Stimulated activated CD8-positive, alpha-beta memory T cell treated with anti-CD3 and anti-CD28 coated beads, Interleukin-15, amount 100 ng/mL, for 1 hour (primary cell): Measurements from ENCODE around the gene KRTAP12-1.
"Not testable (repeated sequence)": the region's sequence is repeated elsewhere in the genome, so short reads cannot be mapped to it uniquely, and the experiment has no call there.

Source experiments
- DNase-seq: peaks from one replicate; pipeline ENCODE4 v3.0.0-alpha.2; 2020; ENCODE audit warnings: low read depth

Gene KRTAP12-1

DNA sequence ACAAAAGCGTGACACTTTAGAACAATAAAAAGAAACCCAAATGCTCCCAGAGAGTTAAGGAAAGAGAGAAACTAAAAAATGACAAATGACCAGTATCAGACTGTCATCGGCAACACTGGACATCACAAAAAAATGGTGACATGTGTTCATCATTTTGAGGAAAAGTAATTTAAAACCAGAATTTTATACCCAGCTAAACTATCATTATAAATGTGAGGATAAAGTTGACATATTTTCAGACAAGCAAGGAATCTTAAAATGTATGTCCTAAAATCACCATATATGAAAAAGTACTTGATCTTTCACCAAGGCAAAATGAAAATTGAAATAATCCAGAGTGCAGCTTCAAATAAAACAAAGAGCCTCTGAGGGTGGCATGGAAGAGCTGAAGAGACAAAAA is 37.1 kb downstream of the KRTAP12-1 start:
- no peak for DNase-seq

DNA sequence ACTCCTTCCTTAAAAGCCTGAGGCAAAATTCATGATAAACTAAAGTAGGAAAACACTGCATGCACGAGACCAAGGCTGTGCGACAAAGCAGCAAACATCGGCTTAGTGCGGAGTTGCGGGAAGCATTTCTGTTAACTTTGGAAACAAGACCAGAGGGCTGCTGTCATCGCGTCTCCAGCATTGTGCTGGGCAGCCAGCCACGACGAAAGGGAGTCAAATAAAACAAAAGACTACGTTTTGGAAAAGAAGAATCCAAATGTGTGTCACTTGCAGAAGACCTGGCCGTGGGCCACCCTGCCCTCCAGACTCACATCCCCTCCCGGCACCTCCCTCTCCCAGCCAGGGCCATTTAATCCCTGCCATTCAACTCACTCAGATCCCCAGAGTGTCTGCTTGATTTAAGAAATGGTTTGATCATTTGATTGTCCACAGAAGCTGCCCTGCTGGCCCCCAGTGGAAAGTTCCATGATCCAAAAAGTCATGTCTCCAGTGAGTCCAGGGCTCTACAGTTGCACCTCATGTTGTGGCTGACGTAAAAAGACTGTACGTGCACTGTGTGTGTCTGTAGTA is 38.1 kb downstream of the KRTAP12-1 start:
- DNase-seq: no peak

GRCh38 chr21:44640761-44641160 is 41.2 kb downstream of the KRTAP12-1 start:
- no peak for DNase-seq

DNA sequence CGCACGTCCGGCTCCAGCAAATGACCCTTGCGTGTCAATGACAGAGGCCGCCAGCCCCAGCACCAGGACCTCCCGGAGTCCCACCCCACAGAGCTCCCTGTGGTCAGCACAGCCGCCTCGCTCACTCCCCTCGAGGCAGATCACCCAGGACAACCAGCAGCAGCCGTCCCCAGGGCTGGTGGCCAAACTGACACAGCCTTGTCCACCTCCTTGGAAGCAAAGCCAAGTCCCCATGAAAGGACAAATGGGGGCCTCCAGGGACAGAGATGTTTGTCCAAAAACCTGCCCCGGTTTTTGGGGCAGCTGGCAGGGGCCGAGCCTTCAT is 42.7 kb downstream of the KRTAP12-1 start:
- no peak for DNase-seq

GRCh38 chr21:44638506-44639330 is 43.2 kb downstream of the KRTAP12-1 start:
- DNase-seq: not testable (repeated sequence)

- not testable (repeated sequence) for DNase-seq
Measured at GRCh38 chr21:44637851-44638348, 44.1 kb downstream of the KRTAP12-1 start.

DNA sequence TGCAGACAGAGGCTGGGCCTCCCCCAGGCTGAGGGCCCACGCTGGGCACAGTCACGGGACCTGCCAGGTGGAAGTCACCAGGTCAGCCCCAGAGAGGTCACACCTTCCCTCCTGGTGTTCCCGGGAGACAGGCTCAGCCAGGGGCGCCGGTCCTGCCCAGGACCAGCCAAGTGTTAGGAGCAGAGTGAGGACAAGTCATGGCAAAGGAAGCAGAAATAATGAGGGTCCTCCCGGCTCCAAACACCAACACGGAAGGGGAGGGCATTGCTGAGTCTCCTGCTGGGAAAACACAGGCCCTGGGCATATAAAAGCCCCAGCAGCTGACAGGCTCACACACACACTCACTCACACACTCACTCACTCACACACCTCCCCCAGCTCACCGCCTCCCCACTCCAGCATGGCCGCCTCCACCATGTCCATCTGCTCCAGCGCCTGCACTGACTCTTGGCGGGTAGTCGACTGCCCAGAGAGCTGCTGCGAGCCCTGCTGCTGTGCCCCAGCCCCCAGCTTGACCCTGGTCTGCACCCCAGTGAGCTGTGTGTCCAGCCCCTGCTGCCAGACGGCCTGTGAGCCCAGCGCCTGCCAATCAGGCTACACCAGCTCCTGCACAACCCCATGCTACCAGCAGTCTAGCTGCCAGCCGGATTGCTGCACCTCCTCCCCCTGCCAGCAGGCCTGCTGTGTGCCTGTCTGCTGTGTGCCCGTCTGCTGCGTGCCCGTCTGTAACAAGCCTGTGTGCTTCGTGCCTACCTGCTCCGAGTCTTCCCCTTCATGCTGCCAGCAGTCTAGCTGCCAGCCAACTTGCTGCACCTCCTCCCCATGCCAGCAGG is 44.7 kb downstream of the KRTAP12-1 start, which contains the start of gene KRTAP10-10:
Gene KRTAP10-10 (plus strand): TSS at position 339 of the 833 bp plus-strand sequence. CDS start 62 bp downstream, at position 401.
- no peak for DNase-seq

DNA sequence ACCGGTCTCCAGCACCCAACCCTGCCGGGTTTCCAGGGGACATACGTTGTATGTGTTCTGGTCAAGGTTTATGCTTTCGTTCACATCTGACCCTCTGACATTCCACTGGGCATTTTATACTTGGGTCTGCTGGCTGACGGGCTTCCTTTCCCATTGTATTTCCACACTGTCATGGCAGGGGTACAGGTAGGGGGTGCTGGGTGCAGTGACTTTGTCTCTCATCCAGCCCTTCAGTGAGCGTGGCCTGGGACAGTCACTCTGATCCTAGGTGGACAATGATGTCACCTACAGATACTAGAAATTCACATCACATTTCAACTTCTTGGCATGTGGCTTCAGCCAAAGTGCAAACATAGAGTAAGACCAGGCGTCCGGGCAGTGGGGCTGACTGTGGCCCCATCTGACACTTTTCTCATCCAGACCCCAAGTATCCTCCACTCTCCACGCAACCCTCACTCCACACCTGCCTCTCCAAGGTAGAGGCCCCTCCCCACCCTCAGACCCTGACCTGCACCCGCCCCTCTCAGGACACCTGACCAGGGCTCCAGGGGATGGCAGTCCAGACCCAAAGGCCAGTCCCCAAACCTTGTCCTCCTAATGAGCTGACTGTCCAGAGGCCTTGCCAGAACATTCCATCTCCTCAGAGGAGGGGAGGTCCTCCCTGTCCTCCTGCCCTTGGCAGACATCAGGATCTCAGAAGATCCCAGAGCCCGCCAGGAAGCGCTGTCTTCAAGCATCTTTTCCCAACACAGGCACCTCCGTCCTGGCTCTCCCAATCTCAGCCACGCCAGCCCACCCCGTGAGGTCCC is 45.5 kb downstream of the KRTAP12-1 start:
- no peak for DNase-seq

DNA sequence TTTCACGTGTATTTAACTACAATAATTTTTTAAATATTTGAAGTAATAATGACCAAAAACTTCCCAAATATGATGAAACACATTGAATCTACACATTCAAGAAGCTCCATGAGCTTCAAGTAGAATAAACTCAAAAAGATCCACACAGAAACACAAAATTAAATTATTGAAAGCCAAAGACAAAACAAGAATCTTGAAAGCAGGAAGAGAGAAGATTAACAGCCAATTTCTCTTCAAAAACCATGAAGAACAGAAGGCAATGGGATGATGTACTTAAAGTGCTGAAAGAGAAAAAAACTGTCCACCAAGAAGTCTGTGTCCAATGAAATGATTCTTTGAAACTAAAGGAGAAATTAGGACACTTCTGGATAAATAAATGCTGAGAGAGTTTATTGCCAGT is 49.9 kb downstream of the KRTAP12-1 start:
- DNase-seq: no peak
